ENCODE measurements around the gene PRPF6. TPM values are rescaled to one million over a fixed set of nuclear protein-coding genes. Genes with fewer than 3 reads are reported as not detected.
A peak's percentile ranks its signal among the peaks of the same experiment; 100 is the strongest.

The PRPF6 gene
- total and polyA plus RNA-seq, 2 of the 13 experiments (the other 11 are each of a cell fraction or from before 2014, with no cell fraction given): 63.7 to 101 TPM

GRCh38 chr20:63957004-63957689 is 23.8 kb upstream of the PRPF6 start (continued):
- TF ChIP-seq, protein P1, sequence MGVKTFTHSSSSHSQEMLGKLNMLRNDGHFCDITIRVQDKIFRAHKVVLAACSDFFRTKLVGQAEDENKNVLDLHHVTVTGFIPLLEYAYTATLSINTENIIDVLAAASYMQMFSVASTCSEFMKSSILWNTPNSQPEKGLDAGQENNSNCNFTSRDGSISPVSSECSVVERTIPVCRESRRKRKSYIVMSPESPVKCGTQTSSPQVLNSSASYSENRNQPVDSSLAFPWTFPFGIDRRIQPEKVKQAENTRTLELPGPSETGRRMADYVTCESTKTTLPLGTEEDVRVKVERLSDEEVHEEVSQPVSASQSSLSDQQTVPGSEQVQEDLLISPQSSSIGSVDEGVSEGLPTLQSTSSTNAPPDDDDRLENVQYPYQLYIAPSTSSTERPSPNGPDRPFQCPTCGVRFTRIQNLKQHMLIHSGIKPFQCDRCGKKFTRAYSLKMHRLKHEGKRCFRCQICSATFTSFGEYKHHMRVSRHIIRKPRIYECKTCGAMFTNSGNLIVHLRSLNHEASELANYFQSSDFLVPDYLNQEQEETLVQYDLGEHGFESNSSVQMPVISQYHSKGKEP (CRISPR knock-in tag; IDR thresholded peaks at IDR 0.05): peak; percentile 90; the same call in 1 of the 2 replicates
- TF ChIP-seq ZMAT5 (CRISPR knock-in tag; IDR thresholded peaks at IDR 0.05; ENCODE audit: borderline replicate concordance, low read depth): no peak
- no peak for TF ChIP-seq HOXA7 (CRISPR knock-in tag; IDR thresholded peaks at IDR 0.05)
- peak; percentile 11; the same call in 1 of the 2 replicates for TF ChIP-seq NR3C1 (CRISPR knock-in tag; IDR thresholded peaks at IDR 0.05)
- TF ChIP-seq ZFY (CRISPR knock-in tag; IDR thresholded peaks at IDR 0.05): peak; percentile 88
- no peak; the same call in 1 of the 2 replicates for TF ChIP-seq E2F1 (CRISPR knock-in tag; IDR thresholded peaks at IDR 0.05)
- peak; percentile 32 for TF ChIP-seq RARA (CRISPR knock-in tag; IDR thresholded peaks at IDR 0.05)
- no peak for TF ChIP-seq NFRKB (IDR thresholded peaks at IDR 0.05)
- TF ChIP-seq ZNF30 (CRISPR knock-in tag; IDR thresholded peaks at IDR 0.05): no peak
- TF ChIP-seq ZNF282 (IDR thresholded peaks at IDR 0.05; ENCODE audit: partially characterized antibody): no peak
- TF ChIP-seq ZNF776 (CRISPR knock-in tag; IDR thresholded peaks at IDR 0.05): peak; percentile 79; the same call in 1 of the 2 replicates
- TF ChIP-seq TRAFD1 (CRISPR knock-in tag; IDR thresholded peaks at IDR 0.05; ENCODE audit: borderline replicate concordance): no peak
- TF ChIP-seq HMGXB3 (CRISPR knock-in tag; IDR thresholded peaks at IDR 0.05; ENCODE audit: borderline replicate concordance): peak; percentile 50; the same call in 1 of the 2 replicates
- TF ChIP-seq ZFP62 (CRISPR knock-in tag; IDR thresholded peaks at IDR 0.05): no peak
- TF ChIP-seq, protein P2, sequence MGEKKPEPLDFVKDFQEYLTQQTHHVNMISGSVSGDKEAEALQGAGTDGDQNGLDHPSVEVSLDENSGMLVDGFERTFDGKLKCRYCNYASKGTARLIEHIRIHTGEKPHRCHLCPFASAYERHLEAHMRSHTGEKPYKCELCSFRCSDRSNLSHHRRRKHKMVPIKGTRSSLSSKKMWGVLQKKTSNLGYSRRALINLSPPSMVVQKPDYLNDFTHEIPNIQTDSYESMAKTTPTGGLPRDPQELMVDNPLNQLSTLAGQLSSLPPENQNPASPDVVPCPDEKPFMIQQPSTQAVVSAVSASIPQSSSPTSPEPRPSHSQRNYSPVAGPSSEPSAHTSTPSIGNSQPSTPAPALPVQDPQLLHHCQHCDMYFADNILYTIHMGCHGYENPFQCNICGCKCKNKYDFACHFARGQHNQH (CRISPR knock-in tag; IDR thresholded peaks at IDR 0.05): peak; percentile 74
- no peak for TF ChIP-seq SMARCC2 (IDR thresholded peaks at IDR 0.05)
- peak; percentile 49; the same call in 1 of the 2 replicates for TF ChIP-seq ZBTB25 (CRISPR knock-in tag; IDR thresholded peaks at IDR 0.05)

All from HepG2 (cell line).